GM21390 (cell line): ENCODE measurements around the gene PPM1F.

Experiments
- ATAC-seq: cut with Tn5 transposase; IDR thresholded peaks from one replicate; pipeline ENCODE4 v1.9.1; 2021; ENCODE audit not compliant: unreplicated experiment

The PPM1F gene

DNA sequence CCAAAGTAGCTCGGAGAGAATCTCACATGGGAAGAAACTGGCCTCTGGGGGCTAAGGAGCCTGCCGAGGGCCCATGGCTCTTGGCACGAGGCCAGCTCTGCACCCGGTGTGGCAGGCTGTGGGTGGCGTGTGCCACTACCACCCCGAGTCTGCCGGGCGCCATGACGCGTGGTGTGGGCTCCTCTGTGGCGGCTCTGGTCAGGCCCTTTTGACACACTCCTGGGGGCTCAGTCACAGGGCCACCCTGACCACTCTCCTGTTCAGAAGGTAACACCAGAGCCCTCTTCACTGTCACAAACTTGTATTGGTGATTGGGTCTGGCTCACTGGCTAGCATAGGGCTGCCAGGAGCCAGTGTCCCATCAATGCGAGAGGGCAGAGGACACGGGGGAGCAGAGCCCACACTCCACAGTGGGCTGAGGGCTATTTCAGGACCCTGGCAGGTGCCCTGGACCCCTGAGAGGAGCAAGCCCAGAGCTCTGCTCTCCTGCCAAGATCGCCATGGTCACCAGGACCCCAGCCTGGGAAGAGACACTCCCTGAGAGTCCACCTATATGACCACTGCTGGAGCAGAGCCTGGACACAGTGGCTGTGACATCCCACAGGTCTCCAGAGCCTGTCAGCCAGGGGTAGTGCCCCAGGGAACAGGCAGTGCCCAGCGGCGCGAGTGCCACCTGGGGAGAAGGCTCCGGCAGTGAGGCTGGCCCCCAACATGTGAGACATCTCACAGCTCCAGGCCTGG lies 8.6 kb upstream of the PPM1F start:
- ATAC-seq, result no peak

DNA sequence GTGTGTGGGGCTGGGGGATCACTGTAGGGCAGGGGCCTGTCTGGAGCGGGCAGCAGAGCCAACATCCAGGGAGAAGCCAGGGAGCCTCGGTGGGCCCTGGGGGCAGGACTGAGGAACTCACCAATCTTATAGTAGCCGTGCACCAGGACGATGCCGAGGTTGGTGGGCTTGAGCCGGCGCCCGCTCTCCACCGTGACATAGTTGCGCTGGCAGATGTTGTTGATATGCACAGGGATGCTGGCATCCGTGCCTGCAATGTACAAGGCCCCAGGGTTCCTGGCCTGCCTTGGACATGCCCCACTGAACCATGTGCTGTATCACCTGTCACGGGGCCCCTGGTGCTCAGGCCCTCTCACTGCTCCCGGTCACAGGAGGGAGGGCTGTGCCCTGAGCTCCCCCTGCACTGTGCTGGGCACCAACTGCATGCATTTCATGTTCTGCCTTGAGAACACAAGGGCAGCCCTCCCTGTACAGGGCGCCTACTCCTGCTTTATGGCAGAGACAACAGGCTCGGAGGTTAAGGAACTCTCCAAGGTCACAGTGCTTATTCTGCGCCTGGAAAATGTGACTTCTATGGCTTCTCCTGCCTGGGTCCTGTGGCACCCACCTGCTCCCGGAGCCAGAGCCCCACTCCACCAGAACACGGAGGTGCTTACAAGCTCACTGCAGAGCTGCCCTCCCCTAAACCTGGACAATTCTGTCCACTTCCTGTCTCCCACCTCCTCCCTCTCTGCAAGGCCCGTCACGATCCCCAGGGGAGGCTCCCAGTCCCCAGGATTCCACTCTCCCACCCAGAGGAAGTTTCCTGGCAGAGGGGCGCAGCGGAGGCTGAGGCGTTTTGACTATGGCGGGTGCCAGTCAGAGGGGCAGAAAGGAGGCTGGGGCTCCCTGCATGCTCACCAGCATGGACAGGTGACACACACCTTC lies 7.8 kb upstream of the PPM1F start:
- ATAC-seq, result no peak

GRCh38 chr22:21959274-21960074 lies 6.8 kb upstream of the PPM1F start:
- ATAC-seq, result no peak

- ATAC-seq, result no peak
Measured at GRCh38 chr22:21958360-21959273, 6.0 kb upstream of the PPM1F start.

GRCh38 chr22:21951931-21952465 lies 650 bp downstream of the PPM1F start:
- no peak for ATAC-seq

DNA sequence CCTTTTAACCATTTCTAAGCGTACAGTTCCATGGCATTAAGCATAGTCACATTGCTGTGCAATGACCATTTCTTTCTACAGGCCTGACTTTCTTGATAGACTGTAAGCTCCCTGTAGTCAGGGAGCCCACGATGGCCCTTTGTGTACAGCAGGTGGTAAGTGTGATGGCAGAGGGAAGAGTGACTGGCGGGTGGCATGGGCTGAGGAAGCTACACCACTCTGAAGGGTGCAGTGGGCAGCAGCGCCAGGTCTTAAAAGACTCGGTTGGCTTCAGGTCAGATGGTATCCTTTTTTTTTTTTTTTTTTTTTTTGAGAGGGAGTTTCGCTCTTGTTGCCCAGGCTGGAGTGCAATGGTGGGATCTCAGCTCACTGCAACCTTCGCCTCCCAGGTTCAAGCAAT lies 1.6 kb downstream of the PPM1F start:
- no peak for ATAC-seq

DNA sequence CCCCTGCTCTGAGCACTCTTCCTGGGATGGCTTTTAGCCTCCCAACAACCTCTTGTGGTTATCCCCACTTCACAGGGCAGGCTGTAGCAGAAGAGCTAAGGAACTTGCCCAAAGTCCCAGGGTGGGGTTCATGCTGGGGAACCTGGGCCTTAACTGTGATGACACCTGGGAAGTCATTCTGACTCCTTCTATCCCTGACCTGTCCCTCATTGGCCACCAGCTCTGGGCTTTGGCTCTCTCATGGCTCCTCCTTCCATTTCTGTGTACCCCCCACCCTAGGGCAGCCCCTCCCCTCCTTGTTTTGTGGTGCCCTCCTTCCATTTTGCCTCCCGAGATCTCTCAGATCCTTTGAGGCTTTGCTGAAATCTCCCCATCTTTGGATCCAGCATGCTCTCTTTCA lies 2.7 kb downstream of the PPM1F start:
- no peak for ATAC-seq

- ATAC-seq, result no peak
Measured at GRCh38 chr22:21949569-21949918, 3.1 kb downstream of the PPM1F start.

DNA sequence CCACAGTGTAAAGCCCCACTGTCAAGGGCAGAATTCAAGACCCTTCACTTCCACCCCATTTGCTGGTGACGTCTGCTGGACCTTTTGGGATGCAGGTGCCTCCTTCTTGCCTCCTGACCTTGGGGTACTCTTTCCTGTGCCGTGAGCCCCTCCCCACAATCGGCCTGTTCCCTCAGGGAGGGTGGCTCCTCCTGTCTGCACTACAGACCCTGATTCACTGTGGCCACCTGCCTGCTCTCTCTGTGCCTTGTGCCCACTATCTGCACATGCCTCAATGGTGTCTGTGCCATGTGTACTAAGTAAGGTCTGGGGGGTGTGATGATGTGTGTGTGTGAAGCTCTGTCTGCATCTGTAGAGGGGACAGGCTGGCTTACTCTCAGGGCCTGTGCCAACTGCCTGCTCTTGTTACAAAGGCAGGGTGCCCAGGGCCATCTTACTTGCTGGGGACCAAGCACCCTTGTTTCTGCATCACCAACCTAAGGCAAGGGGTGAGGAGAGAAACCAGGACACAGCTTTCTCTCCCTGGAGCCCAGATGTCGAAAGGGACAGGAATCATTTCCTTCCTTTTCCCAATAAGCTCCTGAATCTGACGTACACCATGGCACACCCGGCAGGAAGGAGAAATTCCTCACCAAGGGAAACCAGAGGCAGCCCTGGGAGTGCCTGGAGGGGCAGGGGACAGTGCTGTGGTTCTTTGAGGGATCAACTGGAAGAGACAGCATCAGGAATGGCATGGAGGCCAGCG lies 3.7 kb downstream of the PPM1F start:
- no peak for ATAC-seq

- no peak for ATAC-seq
Measured at GRCh38 chr22:21948390-21948789, 4.3 kb downstream of the PPM1F start.

DNA sequence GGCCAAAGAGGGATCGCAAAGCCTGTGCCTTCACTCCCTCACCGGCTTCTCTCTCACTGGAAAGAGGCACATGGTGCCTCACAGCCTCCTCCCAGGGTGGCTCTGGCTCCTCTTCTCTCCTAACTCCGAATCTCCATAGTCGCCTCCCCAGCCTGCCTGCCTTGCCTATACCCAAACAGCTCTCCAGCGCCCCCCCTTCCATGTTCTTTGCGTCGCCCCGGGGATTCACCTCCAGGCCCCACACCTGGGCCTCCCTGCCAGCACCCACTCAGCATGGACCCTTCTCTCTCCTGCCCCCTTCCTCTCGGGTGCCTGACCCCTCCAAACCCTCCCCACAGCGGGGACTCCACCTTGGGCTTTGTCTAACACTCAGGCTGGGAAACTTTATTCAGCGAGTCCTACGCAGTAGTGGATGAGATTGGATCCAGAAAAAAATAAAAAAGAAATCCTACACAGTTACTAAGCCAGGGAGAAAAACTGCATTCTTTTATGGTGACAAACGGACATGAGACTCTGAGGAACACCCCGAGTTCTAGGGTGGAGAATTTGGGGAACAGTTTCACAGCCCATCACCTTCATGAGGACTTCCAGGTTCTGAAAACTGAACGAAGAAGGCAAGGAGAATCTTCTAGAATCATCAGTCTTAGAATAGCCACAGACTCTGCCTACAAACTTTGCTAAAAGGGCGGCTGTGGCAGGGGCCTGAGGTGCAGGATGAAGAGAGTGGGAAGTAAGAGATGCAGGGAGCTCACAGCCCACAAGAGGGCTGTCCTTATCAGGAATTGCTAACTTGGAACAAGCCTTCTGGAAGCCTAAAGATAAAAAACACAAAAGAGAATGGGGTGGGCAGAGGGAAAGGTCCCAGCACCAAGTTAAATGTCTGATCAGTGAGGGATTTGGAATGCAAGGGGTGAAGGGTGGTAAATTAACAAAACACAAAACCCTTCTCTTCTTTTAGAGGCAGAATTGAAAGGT lies 5.3 kb downstream of the PPM1F start:
- ATAC-seq, result no peak

GRCh38 chr22:21946262-21946925 lies 6.3 kb downstream of the PPM1F start:
- no peak for ATAC-seq

- ATAC-seq, result no peak
Measured at GRCh38 chr22:21945453-21946261, 7.0 kb downstream of the PPM1F start.

DNA sequence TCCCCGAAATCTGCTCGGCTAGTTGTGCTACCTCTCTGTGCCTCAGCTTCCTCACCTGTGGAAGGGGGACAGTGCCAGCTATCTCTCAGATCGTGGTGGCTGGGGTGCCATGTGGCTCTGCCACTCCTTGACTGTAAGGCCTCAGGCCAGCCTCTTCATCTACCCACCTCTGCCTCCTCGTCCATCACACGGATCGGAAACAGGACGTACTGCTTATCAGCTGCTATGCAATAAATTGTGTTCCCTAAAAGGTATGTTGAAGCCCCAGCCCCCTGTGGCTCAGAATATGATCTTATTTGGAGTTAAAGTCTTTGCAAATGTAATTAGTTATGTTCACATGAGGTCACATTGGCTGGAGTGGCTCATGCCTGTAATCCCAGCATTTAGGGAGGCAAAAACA lies 7.8 kb downstream of the PPM1F start:
- no peak for ATAC-seq

- ATAC-seq, result no peak
Measured at GRCh38 chr22:21943571-21944448, 8.8 kb downstream of the PPM1F start.
